Stimulated activated naive CD8-positive, alpha-beta T cell treated with anti-CD3 and anti-CD28 coated beads, Interleukin-15, Interleukin-2, amounts not matched to agents 100 ng/mL and 50 ng/mL, for 24 hours (primary cell): ENCODE measurements around the gene PDZD2.

Experiments used
- H3K27ac Mint-ChIP-seq: one replicate; pipeline ENCODE4 v1.8.0; 2021; ENCODE audit warnings: mild to moderate bottlenecking, mixed read lengths
- H3K27me3 Mint-ChIP-seq: one replicate; pipeline ENCODE4 v1.8.0; 2021; ENCODE audit warnings: mixed read lengths
- H3K36me3 Mint-ChIP-seq: one replicate; pipeline ENCODE4 v1.8.0; 2021; ENCODE audit warnings: low read depth, mixed read lengths
- H3K4me1 Mint-ChIP-seq: one replicate; pipeline ENCODE4 v1.8.0; 2021; ENCODE audit warnings: low read depth, mixed read lengths
- H3K4me3 Mint-ChIP-seq: one replicate; pipeline ENCODE4 v1.8.0; 2021; ENCODE audit warnings: mild to moderate bottlenecking, mixed read lengths
- H3K9me3 Mint-ChIP-seq: one replicate; pipeline ENCODE4 v1.8.0; 2021; ENCODE audit warnings: mixed read lengths

Gene PDZD2

DNA sequence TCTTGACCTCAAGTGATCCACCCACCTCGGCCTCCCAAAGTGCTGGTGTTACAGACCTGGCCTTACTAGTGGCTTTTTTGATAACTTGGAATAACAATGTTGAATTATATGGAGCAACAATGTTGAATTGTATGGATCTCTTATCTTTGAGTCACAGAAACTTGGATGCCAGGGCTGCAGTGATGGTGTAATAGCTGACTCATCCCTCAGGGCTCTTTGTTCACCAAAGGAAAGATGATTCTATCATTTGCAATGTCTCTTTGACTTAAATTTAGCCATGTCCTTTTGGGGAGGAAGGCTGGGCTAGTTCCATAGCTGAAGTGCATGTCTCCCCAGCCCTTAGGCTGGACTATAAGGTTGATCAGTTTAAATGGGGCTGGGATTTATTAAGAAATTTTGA lies 172.3 kb downstream of the PDZD2 start:
- H3K27me3 Mint-ChIP-seq: no peaks in the 10 kb centered on the region
- no peaks in the 10 kb centered on the region for H3K36me3 Mint-ChIP-seq
- no peak overlapping the region for H3K27ac Mint-ChIP-seq
- H3K9me3 Mint-ChIP-seq: no peaks in the 10 kb centered on the region
- H3K4me1 Mint-ChIP-seq: no peaks in the 10 kb centered on the region
- H3K4me3 Mint-ChIP-seq: no peak overlapping the region

DNA sequence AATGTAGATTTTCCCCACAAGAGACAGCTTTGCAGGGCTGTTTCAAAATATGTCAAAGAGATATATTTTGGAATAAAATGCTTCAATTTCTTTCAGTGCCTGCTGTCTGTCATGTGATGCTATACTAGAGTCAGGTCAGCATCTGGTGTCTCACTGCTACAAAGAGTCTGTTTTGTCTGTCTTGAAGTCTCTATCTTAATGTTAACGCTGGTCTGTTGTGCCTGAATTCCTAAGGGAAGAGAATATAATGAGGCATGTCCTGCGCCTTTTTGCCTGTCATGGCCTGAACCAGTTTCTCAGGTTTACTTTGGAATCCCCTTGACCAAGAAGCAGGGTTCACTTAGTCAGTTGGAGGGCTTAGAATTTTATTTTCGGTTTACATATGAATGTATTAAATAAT lies 176.4 kb downstream of the PDZD2 start:
- Mint-ChIP-seq H3K4me3 (no peak overlapping the region), H3K36me3 (no peaks in the 10 kb centered on the region), H3K27ac (no peak overlapping the region), H3K9me3 (no peaks in the 10 kb centered on the region), H3K27me3 (no peaks in the 10 kb centered on the region), H3K4me1 (no peaks in the 10 kb centered on the region)

DNA sequence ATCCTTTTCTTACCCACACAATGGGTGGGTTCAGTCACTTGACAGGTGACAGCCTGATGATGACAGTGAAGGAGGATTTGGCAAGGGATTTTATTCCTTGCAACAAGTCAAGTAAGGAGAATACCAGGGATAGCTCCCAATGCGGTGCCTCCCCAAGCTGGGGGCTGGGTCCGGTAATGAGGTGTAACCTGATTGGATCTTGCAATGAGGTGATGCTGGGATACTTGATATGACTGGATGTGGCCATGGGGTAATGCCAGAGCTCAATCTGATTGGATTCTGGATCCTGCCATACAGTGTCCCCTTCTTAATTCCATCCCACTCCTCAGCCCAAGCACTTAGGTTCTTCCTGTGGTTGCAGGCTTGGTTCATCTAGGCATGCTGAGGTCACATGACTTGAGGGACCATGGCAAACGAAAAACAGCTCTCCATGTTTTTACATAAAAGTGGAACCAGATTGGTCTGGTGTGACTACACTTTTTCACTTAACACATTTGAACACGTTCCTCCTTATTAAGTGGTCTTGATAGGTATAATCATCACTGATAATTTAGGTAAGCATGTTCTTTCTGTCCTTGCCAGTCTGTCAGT lies 181.1 kb downstream of the PDZD2 start:
- Mint-ChIP-seq H3K27ac (no peak overlapping the region), H3K4me3 (no peak overlapping the region), H3K9me3 (no peaks in the 10 kb centered on the region), H3K27me3 (peaks cover 3% of the 10 kb centered on the region), H3K4me1 (no peaks in the 10 kb centered on the region), H3K36me3 (no peaks in the 10 kb centered on the region)

DNA sequence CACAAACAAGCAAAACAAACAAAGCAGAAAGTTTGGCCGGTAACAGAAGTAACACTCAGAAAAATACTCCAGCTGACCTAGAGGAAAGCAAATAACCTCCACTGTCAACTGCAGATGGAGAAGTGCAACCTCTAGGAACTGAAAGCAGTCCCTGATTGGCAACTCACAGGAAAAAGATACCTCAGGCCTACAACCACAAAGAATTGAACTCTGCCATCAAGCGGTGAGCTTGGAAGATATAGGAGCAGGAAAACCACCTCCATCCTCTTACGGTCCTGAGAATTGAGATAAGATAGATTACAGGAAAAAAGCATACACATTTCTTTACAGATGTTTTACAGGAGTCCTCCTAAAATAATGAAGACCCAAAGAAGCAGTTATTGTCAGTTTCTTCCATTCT lies 184.5 kb downstream of the PDZD2 start:
- H3K27me3 Mint-ChIP-seq: peaks cover 3% of the 10 kb centered on the region
- H3K36me3 Mint-ChIP-seq: no peaks in the 10 kb centered on the region
- peaks cover 2% of the 10 kb centered on the region for H3K9me3 Mint-ChIP-seq
- H3K4me3 Mint-ChIP-seq: no peak overlapping the region
- no peak overlapping the region for H3K27ac Mint-ChIP-seq
- peaks cover 2% of the 10 kb centered on the region for H3K4me1 Mint-ChIP-seq

DNA sequence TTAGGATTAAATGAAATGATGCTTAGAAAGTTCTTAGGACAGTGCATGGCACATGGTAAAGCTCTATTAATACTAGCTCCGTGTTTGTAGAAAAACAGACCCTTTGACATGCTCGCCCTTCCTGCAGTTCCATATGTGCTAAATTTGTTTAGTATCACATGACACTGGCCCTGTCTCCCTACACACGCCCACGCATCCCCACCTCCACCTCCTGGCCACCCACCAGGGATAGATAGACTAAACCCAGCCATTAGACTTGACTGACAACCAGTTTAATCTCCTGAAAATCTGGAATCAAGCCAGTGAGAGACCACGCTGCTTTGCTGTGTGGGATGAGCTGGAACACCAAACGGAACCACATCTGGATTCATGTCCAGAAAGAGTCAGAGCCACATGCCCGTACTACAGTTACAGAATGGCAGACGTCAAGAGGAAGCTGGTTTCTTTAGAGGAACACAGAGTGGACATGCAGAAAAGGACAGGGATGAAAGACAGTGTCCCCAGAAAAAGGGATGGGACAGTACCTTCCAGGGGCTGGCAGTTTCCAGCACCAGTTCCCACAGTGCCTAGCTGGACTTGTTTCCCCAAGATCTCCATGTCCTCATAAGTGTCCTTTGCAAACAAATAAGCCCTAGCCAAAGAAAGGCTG lies 186.1 kb downstream of the PDZD2 start:
- H3K4me1 Mint-ChIP-seq: peaks cover 2% of the 10 kb centered on the region
- H3K36me3 Mint-ChIP-seq: no peaks in the 10 kb centered on the region
- no peak overlapping the region for H3K4me3 Mint-ChIP-seq
- peaks cover 3% of the 10 kb centered on the region for H3K27me3 Mint-ChIP-seq
- H3K9me3 Mint-ChIP-seq: peaks cover 7% of the 10 kb centered on the region
- no peak overlapping the region for H3K27ac Mint-ChIP-seq

DNA sequence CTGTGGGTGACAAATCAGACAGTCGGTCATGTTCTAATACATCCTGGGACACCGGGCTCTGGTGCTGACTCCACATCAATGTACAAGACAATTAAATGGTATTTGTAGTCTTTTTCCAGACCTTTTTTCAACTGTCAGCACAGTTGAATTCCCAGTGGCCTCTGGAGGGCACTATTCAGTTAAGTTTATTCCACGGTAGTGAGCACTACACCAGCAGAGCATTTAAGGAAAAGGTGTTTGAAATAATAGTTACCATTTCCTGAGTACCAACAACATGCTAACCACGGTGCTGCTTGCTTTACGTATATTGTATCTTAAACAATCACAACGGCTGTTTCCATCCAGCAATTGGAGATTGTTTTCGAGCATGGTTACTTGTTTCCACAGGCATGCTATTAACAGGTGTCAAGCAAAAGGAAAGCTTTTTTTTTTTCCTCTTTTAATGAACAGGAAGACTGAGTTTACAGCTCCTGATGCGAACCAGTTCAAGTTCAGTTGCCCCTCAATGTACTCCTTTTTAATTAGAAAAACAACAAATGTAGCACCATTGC lies 186.7 kb downstream of the PDZD2 start:
- peaks cover 3% of the 10 kb centered on the region for H3K27me3 Mint-ChIP-seq
- no peak overlapping the region for H3K4me3 Mint-ChIP-seq
- no peak overlapping the region for H3K27ac Mint-ChIP-seq
- peaks cover 7% of the 10 kb centered on the region for H3K9me3 Mint-ChIP-seq
- peaks cover 2% of the 10 kb centered on the region for H3K4me1 Mint-ChIP-seq
- no peaks in the 10 kb centered on the region for H3K36me3 Mint-ChIP-seq

DNA sequence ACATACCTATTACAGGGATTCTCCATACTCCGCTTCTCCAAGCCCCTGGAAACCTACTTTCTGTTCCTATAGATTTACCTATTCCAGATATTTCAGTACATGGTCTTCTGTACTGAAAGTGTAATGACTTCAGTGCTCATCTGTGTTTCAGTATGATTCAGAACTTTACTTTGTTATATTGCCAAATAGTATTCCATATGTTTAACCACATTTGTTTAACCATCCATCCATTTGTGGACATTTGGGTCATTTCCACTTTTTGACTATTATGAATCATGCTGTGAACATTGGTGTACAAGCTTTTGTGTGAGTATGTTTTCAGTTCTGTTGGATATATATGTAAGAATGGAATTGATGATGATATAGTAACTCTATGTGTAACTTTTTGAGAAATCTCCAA lies 188.9 kb downstream of the PDZD2 start:
- peaks cover 3% of the 10 kb centered on the region for H3K27me3 Mint-ChIP-seq
- H3K27ac Mint-ChIP-seq: no peak overlapping the region
- peaks cover 7% of the 10 kb centered on the region for H3K9me3 Mint-ChIP-seq
- H3K4me3 Mint-ChIP-seq: no peak overlapping the region
- no peaks in the 10 kb centered on the region for H3K36me3 Mint-ChIP-seq
- H3K4me1 Mint-ChIP-seq: peaks cover 2% of the 10 kb centered on the region

DNA sequence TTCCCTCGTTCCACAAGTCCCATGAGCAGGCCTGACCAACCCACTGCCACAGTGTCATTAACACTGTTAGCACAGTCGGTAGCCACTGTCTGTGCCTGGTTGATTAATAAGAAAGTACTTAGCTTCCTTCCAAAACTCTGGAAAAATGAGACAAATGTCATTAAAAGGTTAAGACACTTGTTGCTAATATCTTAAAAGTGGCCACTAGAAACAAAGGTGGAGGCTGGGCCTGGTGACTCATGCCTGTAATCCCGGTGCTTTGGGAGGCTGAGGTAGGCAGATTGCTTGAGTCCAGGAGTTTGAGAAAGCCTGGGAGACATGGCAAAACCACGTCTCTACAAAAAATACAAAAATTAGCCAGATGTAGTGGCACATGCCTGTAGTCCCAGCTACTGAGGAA lies 194.0 kb downstream of the PDZD2 start:
- H3K27me3 Mint-ChIP-seq: no peaks in the 10 kb centered on the region
- no peak overlapping the region for H3K4me3 Mint-ChIP-seq
- H3K9me3 Mint-ChIP-seq: peaks cover 7% of the 10 kb centered on the region
- no peak overlapping the region for H3K27ac Mint-ChIP-seq
- H3K36me3 Mint-ChIP-seq: no peaks in the 10 kb centered on the region
- H3K4me1 Mint-ChIP-seq: no peaks in the 10 kb centered on the region

DNA sequence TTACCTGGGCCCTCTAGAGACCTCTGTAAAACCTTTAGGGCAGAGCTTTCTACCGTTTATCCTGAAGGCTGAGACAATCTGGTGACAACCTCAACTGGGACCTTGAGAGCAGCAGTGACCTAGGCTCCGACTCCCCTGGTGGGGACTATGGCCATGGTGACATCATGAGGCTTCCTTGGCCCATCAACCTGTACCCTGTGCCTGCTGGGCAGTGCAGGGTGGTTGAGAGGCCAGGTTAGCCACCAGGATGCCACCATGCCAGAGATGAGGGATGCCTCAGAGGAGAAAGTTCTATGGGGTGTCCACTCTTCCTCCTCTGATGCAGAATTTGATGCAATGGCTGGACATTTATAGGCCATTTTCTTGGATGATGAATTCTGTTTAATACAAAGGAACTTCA lies 194.8 kb downstream of the PDZD2 start:
- Mint-ChIP-seq H3K27me3 (no peaks in the 10 kb centered on the region), H3K4me1 (no peaks in the 10 kb centered on the region), H3K36me3 (no peaks in the 10 kb centered on the region), H3K9me3 (peaks cover 2% of the 10 kb centered on the region), H3K27ac (no peak overlapping the region), H3K4me3 (no peak overlapping the region)

DNA sequence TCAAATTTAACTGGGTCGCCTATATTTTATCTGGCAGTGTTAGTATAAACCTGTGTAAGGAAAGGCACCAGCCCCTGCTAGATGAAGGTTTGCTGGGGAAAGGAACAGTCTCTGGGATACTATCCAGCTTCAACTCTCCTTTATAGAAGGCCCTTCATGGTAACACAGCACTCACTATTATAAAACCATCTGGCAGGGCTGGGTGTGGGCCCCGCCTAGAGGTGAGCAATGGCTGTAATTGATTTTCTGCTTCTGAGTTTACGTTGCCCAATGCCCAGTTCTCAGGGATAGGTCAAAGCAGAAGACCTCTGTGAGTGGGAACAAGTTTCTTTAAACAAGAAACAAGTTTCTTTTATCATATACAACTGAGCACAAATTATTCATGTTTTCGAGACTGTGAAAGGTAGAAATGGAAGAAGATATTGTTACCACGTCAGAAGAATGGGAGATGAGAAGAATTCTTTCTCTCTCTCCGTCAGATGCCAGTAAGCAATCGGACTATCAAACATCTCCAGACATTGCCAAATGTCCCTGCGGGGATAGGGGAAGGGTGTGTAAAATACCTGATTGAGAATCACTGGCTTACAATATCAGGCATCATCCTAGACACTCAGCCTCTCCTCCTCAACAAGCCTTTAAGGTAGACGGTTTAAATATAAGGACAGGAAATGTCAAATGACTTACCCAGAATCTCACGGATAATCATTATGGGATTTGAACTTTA lies 205.9 kb downstream of the PDZD2 start:
- H3K9me3 Mint-ChIP-seq: no peaks in the 10 kb centered on the region
- no peaks in the 10 kb centered on the region for H3K36me3 Mint-ChIP-seq
- H3K27me3 Mint-ChIP-seq: no peaks in the 10 kb centered on the region
- no peak overlapping the region for H3K4me3 Mint-ChIP-seq
- no peak overlapping the region for H3K27ac Mint-ChIP-seq
- H3K4me1 Mint-ChIP-seq: no peaks in the 10 kb centered on the region

DNA sequence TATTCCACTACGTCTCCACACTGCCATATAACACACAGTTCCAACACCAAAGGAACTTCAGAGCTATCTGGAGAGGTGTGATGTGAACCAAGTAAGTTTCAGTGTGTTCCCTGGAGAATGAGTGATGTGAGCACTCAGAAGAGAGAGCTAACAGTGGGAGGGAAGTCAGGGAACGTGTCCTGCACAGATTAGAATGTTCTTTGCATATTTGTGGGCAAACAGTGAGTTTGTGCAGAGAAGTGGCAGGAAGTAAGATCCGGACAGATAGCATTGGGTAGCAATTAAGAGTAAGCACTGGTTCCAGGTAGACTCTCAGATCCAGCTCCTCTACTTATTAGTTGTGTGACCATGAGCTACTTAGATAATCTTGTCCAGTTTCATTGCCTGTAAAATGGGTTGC lies 206.4 kb downstream of the PDZD2 start:
- Mint-ChIP-seq H3K4me3 (no peak overlapping the region), H3K4me1 (no peaks in the 10 kb centered on the region), H3K27me3 (no peaks in the 10 kb centered on the region), H3K9me3 (no peaks in the 10 kb centered on the region), H3K36me3 (no peaks in the 10 kb centered on the region), H3K27ac (no peak overlapping the region)

DNA sequence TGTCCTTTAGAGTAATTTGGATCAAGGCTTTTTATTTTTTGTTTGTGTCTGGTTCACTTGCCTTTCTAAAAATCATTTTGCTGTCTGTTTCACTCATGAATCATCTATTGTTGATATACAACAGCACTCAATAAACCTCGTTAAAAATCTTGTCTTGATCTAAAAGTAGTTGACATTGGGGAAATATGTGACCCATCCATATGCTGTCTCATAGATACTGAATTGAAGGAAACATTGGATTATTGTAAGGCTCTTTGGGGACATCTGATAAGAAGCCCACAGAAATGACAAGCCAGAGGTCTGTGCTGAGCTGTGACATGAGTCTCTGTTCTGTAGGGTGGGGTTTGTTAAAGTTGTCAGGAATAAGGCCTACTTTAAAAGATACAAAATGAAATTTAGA lies 208.0 kb downstream of the PDZD2 start:
- H3K27ac Mint-ChIP-seq: no peak overlapping the region
- no peaks in the 10 kb centered on the region for H3K4me1 Mint-ChIP-seq
- no peaks in the 10 kb centered on the region for H3K9me3 Mint-ChIP-seq
- H3K27me3 Mint-ChIP-seq: peaks cover 10% of the 10 kb centered on the region
- no peak overlapping the region for H3K4me3 Mint-ChIP-seq
- no peaks in the 10 kb centered on the region for H3K36me3 Mint-ChIP-seq

DNA sequence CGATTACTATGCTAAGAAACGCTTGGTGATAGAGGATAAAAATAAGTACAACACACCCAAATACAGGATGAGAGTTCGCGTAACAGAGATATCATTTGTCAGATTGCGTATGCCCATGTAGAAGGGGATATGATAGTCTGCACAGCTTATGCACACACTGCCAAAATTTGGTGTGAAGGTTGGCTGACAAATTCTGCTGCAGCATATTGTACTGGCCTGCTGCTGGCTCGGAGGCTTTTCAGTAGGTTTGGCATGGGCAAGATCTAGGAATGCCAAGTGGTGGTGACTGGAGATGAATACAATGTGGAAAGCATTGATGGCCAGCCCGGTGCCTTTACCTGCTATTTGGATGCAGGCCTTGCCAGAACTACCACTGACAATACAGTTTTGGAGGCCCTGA lies 208.4 kb downstream of the PDZD2 start:
- H3K27ac Mint-ChIP-seq: no peak overlapping the region
- peaks cover 10% of the 10 kb centered on the region for H3K27me3 Mint-ChIP-seq
- H3K4me1 Mint-ChIP-seq: no peaks in the 10 kb centered on the region
- no peaks in the 10 kb centered on the region for H3K36me3 Mint-ChIP-seq
- no peak overlapping the region for H3K4me3 Mint-ChIP-seq
- no peaks in the 10 kb centered on the region for H3K9me3 Mint-ChIP-seq

DNA sequence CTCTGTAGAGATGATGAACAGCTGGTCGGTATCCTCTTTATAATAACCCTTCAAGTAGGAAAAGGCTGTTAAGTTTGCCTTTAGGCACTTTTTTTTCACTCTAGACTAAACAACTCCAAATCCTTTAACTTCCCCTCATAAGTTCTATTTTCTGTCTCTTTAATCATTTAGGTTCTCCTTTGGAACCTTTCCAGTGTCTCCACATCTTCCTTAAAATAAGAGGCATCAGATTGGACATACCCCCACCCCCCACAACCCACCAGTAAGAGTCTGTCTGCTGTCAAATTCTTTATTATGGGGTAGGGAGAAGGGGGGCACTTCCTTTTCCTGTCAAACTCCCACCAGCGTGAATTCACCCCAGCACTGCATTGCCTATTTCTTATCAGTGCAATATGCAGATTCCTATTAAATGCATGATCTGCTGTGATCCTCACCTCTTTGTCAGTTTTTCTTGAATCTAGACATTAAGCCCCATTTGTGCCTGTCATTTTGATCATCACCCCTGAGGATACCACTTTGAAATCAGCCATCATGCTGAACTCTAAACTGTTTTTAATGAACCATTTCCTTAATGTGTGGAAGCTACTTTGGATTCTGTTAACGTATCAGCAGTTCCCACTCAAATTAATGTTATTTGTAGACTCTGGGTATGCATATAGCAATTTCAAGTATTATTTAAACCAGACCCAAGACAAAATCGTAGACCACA lies 212.2 kb downstream of the PDZD2 start:
- no peaks in the 10 kb centered on the region for H3K9me3 Mint-ChIP-seq
- H3K27me3 Mint-ChIP-seq: peaks cover 31% of the 10 kb centered on the region
- no peak overlapping the region for H3K27ac Mint-ChIP-seq
- no peaks in the 10 kb centered on the region for H3K36me3 Mint-ChIP-seq
- H3K4me3 Mint-ChIP-seq: no peak overlapping the region
- H3K4me1 Mint-ChIP-seq: peaks cover 17% of the 10 kb centered on the region
